Upper lobe of left lung (tissue), 6 donors: Measurements from ENCODE around the gene ATP6V1F. TPM values are rescaled to one million over a fixed set of nuclear protein-coding genes. Genes with fewer than 3 reads are reported as not detected.

Source experiments
- ATAC-seq, 2 donors: fragments of 200-7000 bp; cut with Tn5 transposase; one replicate each; pipeline ENCODE4 v1.9.1; 2022; ENCODE audit warnings: mild to moderate bottlenecking in 2 of 2, moderate library complexity in 2 of 2; ENCODE audit not compliant: low FRiP score in 2 of 2
- DNase-seq, 2 donors: peaks; one replicate each; pipeline ENCODE4 v3.0.0-alpha.2; 2019 to 2020
- H3K27ac ChIP-seq, 4 donors: fragments of 200-600 bp; sonication (generic); one replicate each; pipeline ENCODE4 v1.5.1; 2016 to 2019
- H3K27me3 ChIP-seq, 4 donors: fragments of 200-600 bp; sonication (generic); one replicate each; pipeline ENCODE4 v1.5.1; 2017 to 2019
- H3K36me3 ChIP-seq, 4 donors: fragments of 200-600 bp; sonication (generic); one replicate each; pipeline ENCODE4 v1.5.1; 2016 to 2019
- H3K4me1 ChIP-seq, 4 donors: fragments of 200-600 bp; sonication (generic); one replicate each; pipeline ENCODE4 v1.5.1; 2018 to 2019
- H3K4me3 ChIP-seq, 4 donors: fragments of 200-600 bp; sonication (generic); one replicate each; pipeline ENCODE4 v1.5.1; 2017 to 2019; ENCODE audit warnings: mild to moderate bottlenecking in 2 of 4, moderate library complexity in 1 of 4
- H3K9me3 ChIP-seq, 4 donors: fragments of 200-600 bp; sonication (generic); one replicate each; pipeline ENCODE4 v1.5.1; 2018 to 2019
- CTCF ChIP-seq, 6 experiments: fragments of 450-650 bp in 4 of 6; fragments of 200-600 bp in 2 of 6; sonication (generic) in 2 of 6; IDR thresholded peaks; one replicate each; pipeline ENCODE4 v1.5.1; 2016 to 2019; ENCODE audit warnings: antibody characterized with exemption in 6 of 6
- EP300 ChIP-seq, 4 donors: sonication (generic); formaldehyde crosslinking; IDR thresholded peaks; one replicate each; pipeline ENCODE4 v1.5.1; 2017; ENCODE audit warnings: antibody characterized with exemption in 4 of 4, control low read depth in 2 of 4
- POLR2A ChIP-seq, 4 donors: fragments of 450-650 bp; IDR thresholded peaks; one replicate each; pipeline ENCODE4 v1.5.1; 2016 to 2017; ENCODE audit warnings: antibody characterized with exemption in 4 of 4, mild to moderate bottlenecking in 2 of 4
- POLR2AphosphoS5 ChIP-seq, 2 donors: sonication (generic); formaldehyde crosslinking; IDR thresholded peaks; one replicate each; pipeline ENCODE4 v1.5.1; 2017; ENCODE audit warnings: antibody characterized with exemption in 2 of 2
- WGBS, 2 donors: methylation state at CpG; one replicate each; pipeline ENCODE4 v1.1.5; 2017 to 2018; 5-methylcytosine and 5-hydroxymethylcytosine counted together
- total RNA-seq, 6 donors: library from RNA; depleted of rRNA in 4 of 6; stranded (reverse); fragments of >200 nt in 4 of 6; gene quantifications; one replicate each; pipeline versions ENCODE4 v1.1.0 to v1.2.1, GENCODE V29; 2016 to 2021
- donor health status: DM: no; HTN: no; CAD: no; lungs with moderate emphysema.
- donor health status: DM: no; HTN: yes; CAD: no; lungs with severe emphysema.

The ATP6V1F gene
- total RNA-seq, 6 donors from 2014 or later: 99.8 to 224 (median 156) TPM

GRCh38 chr7:128835231-128835751 is 27.4 kb upstream of the ATP6V1F start:
- H3K9me3 ChIP-seq: no peaks in the 10 kb centered on the region
- 78 to 91% methylated on average over 6 to 15 of the region's 16 CpGs for WGBS, 2 donors
- no peak for ATAC-seq
- no peaks in the 10 kb centered on the region for H3K36me3 ChIP-seq
- peak in 1 of 2 donors; percentile 61 for DNase-seq
- no peak overlapping the region for H3K4me3 ChIP-seq
- H3K4me1 ChIP-seq: peaks cover 13 to 35% (median 22%) of the 10 kb centered on the region in 4 donors
- H3K27me3 ChIP-seq: peaks cover 0 to 29% (median 13%) of the 10 kb centered on the region in 4 donors
- no peak for TF ChIP-seq POLR2A (IDR thresholded peaks at IDR 0.05)
- TF ChIP-seq CTCF (IDR thresholded peaks at IDR 0.05): no peak
- no peak for TF ChIP-seq EP300 (IDR thresholded peaks at IDR 0.05)
- no peak for TF ChIP-seq POLR2AphosphoS5 (IDR thresholded peaks at IDR 0.05)
- no peak overlapping the region for H3K27ac ChIP-seq

GRCh38 chr7:128835790-128836641 is 26.6 kb upstream of the ATP6V1F start:
- Histone ChIP-seq H3K4me3 (no peak overlapping the region), H3K27me3 (peaks cover 0 to 22% (median 10%) of the 10 kb centered on the region in 4 donors), H3K27ac (no peak overlapping the region), H3K36me3 (no peaks in the 10 kb centered on the region), H3K4me1 (peaks cover 6 to 28% (median 16%) of the 10 kb centered on the region in 4 donors), H3K9me3 (no peaks in the 10 kb centered on the region)
- ATAC-seq (no peak), DNase-seq (peak in 1 of 2 donors; percentile 46)
- 75 to 88% methylated on average over 6 to 14 of the region's 14 CpGs for WGBS, 2 donors
- TF ChIP-seq POLR2A (IDR thresholded peaks at IDR 0.05): no peak
- TF ChIP-seq EP300 (IDR thresholded peaks at IDR 0.05): no peak
- TF ChIP-seq CTCF (IDR thresholded peaks at IDR 0.05): no peak
- no peak for TF ChIP-seq POLR2AphosphoS5 (IDR thresholded peaks at IDR 0.05)

GRCh38 chr7:128836729-128837348 is 25.8 kb upstream of the ATP6V1F start:
- no peaks in the 10 kb centered on the region for H3K9me3 ChIP-seq
- no peaks in the 10 kb centered on the region for H3K36me3 ChIP-seq
- TF ChIP-seq EP300 (IDR thresholded peaks at IDR 0.05): no peak
- TF ChIP-seq POLR2A (IDR thresholded peaks at IDR 0.05): no peak
- TF ChIP-seq CTCF (IDR thresholded peaks at IDR 0.05): no peak
- no peak for TF ChIP-seq POLR2AphosphoS5 (IDR thresholded peaks at IDR 0.05)
- H3K27me3 ChIP-seq: peaks cover 0 to 14% (median 4%) of the 10 kb centered on the region in 4 donors
- H3K27ac ChIP-seq: no peak overlapping the region
- peaks cover 0 to 20% (median 9%) of the 10 kb centered on the region in 4 donors for H3K4me1 ChIP-seq
- ATAC-seq: no peak
- peak in 1 of 2 donors; percentile 62 for DNase-seq
- H3K4me3 ChIP-seq: no peak overlapping the region
- WGBS, 2 donors: 91 to 98% methylated on average over 9 to 14 of the region's 14 CpGs

GRCh38 chr7:128837521-128837921 is 25.1 kb upstream of the ATP6V1F start:
- 92 to 93% methylated on average over 10 to 16 of the region's 16 CpGs for WGBS, 2 donors
- ATAC-seq: no peak
- H3K4me1 ChIP-seq: peaks cover 0 to 13% (median 4%) of the 10 kb centered on the region in 4 donors
- peaks cover 0 to 7% (median 1%) of the 10 kb centered on the region in 4 donors for H3K27me3 ChIP-seq
- H3K9me3 ChIP-seq: no peaks in the 10 kb centered on the region
- no peak for TF ChIP-seq CTCF (IDR thresholded peaks at IDR 0.05)
- TF ChIP-seq POLR2A (IDR thresholded peaks at IDR 0.05): no peak
- TF ChIP-seq EP300 (IDR thresholded peaks at IDR 0.05): no peak
- no peak for TF ChIP-seq POLR2AphosphoS5 (IDR thresholded peaks at IDR 0.05)
- DNase-seq: peak in 1 of 2 donors; percentile 74
- H3K36me3 ChIP-seq: no peaks in the 10 kb centered on the region
- H3K4me3 ChIP-seq: no peak overlapping the region
- no peak overlapping the region for H3K27ac ChIP-seq
